NB4 (cell line): ENCODE results near the gene RBM19.

Source experiments
- POLR2A ChIP-seq: IDR thresholded peaks from 2 replicates; pipeline ENCODE4 v1.6.1; 2011; ENCODE audit warnings: mild to moderate bottlenecking; ENCODE audit not compliant: insufficient read length; ENCODE audit errors: extremely low read depth
- TF ChIP-seq, protein P1 (sequence below): IDR thresholded peaks from one replicate; pipeline ENCODE4 v1.5.1; 2012; ENCODE audit warnings: low read depth, low read length
- TF ChIP-seq, protein P2 (sequence below): IDR thresholded peaks from 2 replicates; pipeline ENCODE4 v1.6.1; 2011; ENCODE audit warnings: low read depth, low read length

DNA sequence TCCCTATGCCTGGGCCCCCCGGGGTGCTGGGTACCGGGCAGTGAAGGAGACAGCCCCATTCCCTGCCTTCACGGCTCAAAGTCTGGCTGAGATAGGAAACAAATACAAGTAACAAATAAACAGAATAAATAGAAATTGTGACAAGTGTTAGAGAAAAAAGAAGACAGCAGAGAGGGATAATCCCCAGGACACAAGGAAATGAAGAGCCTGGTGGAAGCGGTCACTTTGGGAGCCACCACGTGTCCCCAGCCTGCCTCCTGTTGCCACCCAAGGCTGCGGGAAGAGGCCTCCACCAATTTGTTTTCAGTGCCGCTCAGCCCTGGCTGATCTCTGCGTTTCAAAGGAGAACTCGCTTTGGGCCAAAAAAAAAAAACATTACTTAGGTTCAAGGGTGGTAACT, 31.2 kb downstream of the RBM19 start:
- TF ChIP-seq, protein P1, sequence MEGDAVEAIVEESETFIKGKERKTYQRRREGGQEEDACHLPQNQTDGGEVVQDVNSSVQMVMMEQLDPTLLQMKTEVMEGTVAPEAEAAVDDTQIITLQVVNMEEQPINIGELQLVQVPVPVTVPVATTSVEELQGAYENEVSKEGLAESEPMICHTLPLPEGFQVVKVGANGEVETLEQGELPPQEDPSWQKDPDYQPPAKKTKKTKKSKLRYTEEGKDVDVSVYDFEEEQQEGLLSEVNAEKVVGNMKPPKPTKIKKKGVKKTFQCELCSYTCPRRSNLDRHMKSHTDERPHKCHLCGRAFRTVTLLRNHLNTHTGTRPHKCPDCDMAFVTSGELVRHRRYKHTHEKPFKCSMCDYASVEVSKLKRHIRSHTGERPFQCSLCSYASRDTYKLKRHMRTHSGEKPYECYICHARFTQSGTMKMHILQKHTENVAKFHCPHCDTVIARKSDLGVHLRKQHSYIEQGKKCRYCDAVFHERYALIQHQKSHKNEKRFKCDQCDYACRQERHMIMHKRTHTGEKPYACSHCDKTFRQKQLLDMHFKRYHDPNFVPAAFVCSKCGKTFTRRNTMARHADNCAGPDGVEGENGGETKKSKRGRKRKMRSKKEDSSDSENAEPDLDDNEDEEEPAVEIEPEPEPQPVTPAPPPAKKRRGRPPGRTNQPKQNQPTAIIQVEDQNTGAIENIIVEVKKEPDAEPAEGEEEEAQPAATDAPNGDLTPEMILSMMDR: no peak
- TF ChIP-seq POLR2A: no peak
- TF ChIP-seq, protein P2, sequence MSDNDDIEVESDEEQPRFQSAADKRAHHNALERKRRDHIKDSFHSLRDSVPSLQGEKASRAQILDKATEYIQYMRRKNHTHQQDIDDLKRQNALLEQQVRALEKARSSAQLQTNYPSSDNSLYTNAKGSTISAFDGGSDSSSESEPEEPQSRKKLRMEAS: no peak
